SK-N-SH (cell line): Measurements from ENCODE around the gene RANBP9.

Experiments used
- EP300 ChIP-seq, 2 experiments: IDR thresholded peaks; 2 replicates each; pipeline versions ENCODE4 v1.4.0 to v1.6.1; 2012; ENCODE audit warnings: borderline replicate concordance in 1 of 2, low read depth in 1 of 2, low read length in 1 of 2
- GATA2 ChIP-seq: sonication (generic); formaldehyde crosslinking; IDR thresholded peaks from 2 replicates; pipeline ENCODE4 v1.5.0; 2020; ENCODE audit warnings: mild to moderate bottlenecking, missing genetic modification reagents
- REST ChIP-seq: IDR thresholded peaks from 2 replicates; pipeline ENCODE4 v1.6.1; 2012; ENCODE audit warnings: mild to moderate bottlenecking, low read depth, low read length, moderate library complexity
- TCF12 ChIP-seq: IDR thresholded peaks from 2 replicates; pipeline ENCODE4 v1.4.0; 2012
- YY1 ChIP-seq: IDR thresholded peaks from 2 replicates; pipeline ENCODE4 v1.4.0; 2012; ENCODE audit warnings: low read depth, mild to moderate bottlenecking
- TF ChIP-seq, protein P1 (sequence below): fragments of 200-600 bp; sonication (generic); IDR thresholded peaks from 2 replicates; pipeline ENCODE4 v1.6.1; 2017; ENCODE audit warnings: antibody characterized with exemption, mild to moderate bottlenecking, moderate library complexity

DNA sequence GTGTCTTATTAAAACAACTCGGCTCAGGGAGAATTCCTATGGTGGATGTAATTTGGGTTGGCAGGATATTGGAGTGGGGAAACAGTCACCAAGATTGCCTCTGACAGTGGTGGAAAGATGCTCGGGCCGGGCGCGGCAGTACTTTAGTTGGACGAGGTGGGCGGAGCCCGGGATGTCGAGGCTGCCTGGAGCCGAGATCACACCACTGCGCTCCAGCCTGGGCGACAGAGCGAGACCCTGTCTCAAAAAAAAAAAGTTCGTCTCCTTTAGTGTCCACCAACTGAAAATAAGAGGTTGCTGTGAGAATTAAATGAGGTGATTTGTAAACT lies 95.9 kb downstream of the RANBP9 start:
- TF ChIP-seq EP300 (IDR thresholded peaks at IDR 0.05; ENCODE audit: borderline replicate concordance in 1 of 2, low read depth in 1 of 2, low read length in 1 of 2), result no peak
- no peak for TF ChIP-seq REST
- TF ChIP-seq GATA2 (CRISPR knock-in tag), result no peak
- TF ChIP-seq TCF12, result no peak
- TF ChIP-seq, protein P1, sequence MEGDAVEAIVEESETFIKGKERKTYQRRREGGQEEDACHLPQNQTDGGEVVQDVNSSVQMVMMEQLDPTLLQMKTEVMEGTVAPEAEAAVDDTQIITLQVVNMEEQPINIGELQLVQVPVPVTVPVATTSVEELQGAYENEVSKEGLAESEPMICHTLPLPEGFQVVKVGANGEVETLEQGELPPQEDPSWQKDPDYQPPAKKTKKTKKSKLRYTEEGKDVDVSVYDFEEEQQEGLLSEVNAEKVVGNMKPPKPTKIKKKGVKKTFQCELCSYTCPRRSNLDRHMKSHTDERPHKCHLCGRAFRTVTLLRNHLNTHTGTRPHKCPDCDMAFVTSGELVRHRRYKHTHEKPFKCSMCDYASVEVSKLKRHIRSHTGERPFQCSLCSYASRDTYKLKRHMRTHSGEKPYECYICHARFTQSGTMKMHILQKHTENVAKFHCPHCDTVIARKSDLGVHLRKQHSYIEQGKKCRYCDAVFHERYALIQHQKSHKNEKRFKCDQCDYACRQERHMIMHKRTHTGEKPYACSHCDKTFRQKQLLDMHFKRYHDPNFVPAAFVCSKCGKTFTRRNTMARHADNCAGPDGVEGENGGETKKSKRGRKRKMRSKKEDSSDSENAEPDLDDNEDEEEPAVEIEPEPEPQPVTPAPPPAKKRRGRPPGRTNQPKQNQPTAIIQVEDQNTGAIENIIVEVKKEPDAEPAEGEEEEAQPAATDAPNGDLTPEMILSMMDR, result no peak
- no peak for TF ChIP-seq YY1
